ENCODE data around the gene PDXK. TPM values are rescaled to one million over a fixed set of nuclear protein-coding genes. Genes with fewer than 3 reads are reported as not detected.

Gene PDXK
- polyA plus RNA-seq, 1 of the 3 experiments (the other 2 are of a cell fraction): 85.7 TPM

DNA sequence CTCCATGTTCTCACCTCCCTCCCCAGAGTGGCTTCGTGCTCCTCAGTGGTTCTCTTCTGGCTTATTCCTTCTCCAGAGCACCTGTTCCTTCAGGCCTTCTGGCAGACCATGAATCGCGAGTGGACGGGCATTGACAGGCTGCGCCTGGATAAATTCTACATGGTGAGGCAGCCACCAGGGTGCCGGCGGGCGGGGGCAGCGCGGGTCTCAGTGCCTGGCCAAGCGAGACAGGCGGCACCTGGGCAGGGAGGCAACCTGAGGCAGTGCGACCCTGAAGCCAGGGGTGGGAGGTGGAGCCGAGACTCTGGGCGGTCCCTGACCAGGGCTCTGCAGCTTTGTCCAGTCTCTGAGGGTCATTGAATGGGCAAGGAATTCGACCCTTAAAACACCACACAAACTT, 74.3 kb downstream of the PDXK start:
- CTCF ChIA-PET: interaction anchor here (1.3 kb wide), 1 partner anchor 17 kb away, joined by 4 read pairs; no protein-coding TSS in a partner anchor

GRCh38 chr21:43794311-43794710, 75.4 kb downstream of the PDXK start:
- no peak for DNase-seq
- Histone ChIP-seq H3K9me3 (no peaks in the 10 kb centered on the region), H3K9ac (no peak overlapping the region), H3K4me2 (no peak overlapping the region), H2AFZ (ENCODE audit: low read depth) (no peak overlapping the region), H3K4me1 (ENCODE audit: control insufficient read depth in 1 of 2, insufficient read depth in 2 of 2, low read depth in 1 of 2, low read length in 1 of 2) (peaks cover 10 to 11% of the 10 kb centered on the region in 2 experiments; a peak in 2 of 4 replicates), H3K27me3 (ENCODE audit: insufficient read depth) (no peaks in the 10 kb centered on the region), H3K79me2 (ENCODE audit: insufficient read depth) (peaks cover 51% of the 10 kb centered on the region), H3K9me2 (no peaks in the 10 kb centered on the region), H3K27ac (ENCODE audit: low read depth in 2 of 2, low read length in 1 of 2) (no peak overlapping the region), H4K20me1 (ENCODE audit: insufficient read depth) (peaks cover 4% of the 10 kb centered on the region), H3K36me3 (replicated peaks in 1 of 2; ENCODE audit: control insufficient read depth in 1 of 2, insufficient read depth in 2 of 2, low read length in 1 of 2) (peaks cover 35 to 67% of the 10 kb centered on the region in 2 experiments), H3K4me3 (ENCODE audit: low read depth in 2 of 2, low read length in 1 of 2) (no peak overlapping the region), H3F3A (replicated peaks; ENCODE audit: insufficient read depth) (no peaks in the 10 kb centered on the region)
- WGBS (ENCODE audit: low lambda C conversion rate): 99% methylated on average over 7 of the region's 12 CpGs
- ChIA-PET CTCF (interaction anchor here (0.6 kb wide), 1 partner anchor 181 kb away, joined by 3 read pairs; no protein-coding TSS in a partner anchor), POLR2A (no interaction called here)
- TF ChIP-seq RCOR1 (IDR thresholded peaks at IDR 0.05; ENCODE audit: low read length) (no peak), IRF3 (IDR thresholded peaks at IDR 0.05; ENCODE audit: low read depth, low read length) (no peak), ZBTB33 (IDR thresholded peaks at IDR 0.05; ENCODE audit: borderline replicate concordance, low read depth) (no peak), FOXM1 (IDR thresholded peaks at IDR 0.05; ENCODE audit: low read depth) (no peak), POLR2AphosphoS5 (IDR thresholded peaks at IDR 0.05; ENCODE audit: low read depth, low read length) (no peak), ELF1 (IDR thresholded peaks at IDR 0.05) (no peak), GABPA (IDR thresholded peaks at IDR 0.05; ENCODE audit: low read depth) (no peak), TEAD4 (IDR thresholded peaks at IDR 0.05; ENCODE audit: borderline replicate concordance, insufficient read depth) (no peak), RAD21 (IDR thresholded peaks at IDR 0.05; ENCODE audit: low read length) (no peak), EZH2phosphoT487 (IDR thresholded peaks at IDR 0.05; ENCODE audit: borderline replicate concordance, low read depth) (no peak)
- TF ChIP-seq, protein P1, sequence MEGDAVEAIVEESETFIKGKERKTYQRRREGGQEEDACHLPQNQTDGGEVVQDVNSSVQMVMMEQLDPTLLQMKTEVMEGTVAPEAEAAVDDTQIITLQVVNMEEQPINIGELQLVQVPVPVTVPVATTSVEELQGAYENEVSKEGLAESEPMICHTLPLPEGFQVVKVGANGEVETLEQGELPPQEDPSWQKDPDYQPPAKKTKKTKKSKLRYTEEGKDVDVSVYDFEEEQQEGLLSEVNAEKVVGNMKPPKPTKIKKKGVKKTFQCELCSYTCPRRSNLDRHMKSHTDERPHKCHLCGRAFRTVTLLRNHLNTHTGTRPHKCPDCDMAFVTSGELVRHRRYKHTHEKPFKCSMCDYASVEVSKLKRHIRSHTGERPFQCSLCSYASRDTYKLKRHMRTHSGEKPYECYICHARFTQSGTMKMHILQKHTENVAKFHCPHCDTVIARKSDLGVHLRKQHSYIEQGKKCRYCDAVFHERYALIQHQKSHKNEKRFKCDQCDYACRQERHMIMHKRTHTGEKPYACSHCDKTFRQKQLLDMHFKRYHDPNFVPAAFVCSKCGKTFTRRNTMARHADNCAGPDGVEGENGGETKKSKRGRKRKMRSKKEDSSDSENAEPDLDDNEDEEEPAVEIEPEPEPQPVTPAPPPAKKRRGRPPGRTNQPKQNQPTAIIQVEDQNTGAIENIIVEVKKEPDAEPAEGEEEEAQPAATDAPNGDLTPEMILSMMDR (IDR thresholded peaks at IDR 0.05): no peak
- TF ChIP-seq, protein P2, sequence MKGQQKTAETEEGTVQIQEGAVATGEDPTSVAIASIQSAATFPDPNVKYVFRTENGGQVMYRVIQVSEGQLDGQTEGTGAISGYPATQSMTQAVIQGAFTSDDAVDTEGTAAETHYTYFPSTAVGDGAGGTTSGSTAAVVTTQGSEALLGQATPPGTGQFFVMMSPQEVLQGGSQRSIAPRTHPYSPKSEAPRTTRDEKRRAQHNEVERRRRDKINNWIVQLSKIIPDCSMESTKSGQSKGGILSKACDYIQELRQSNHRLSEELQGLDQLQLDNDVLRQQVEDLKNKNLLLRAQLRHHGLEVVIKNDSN (IDR thresholded peaks at IDR 0.05; ENCODE audit: borderline replicate concordance, low read depth): no peak

More for the DNA sequence above, 74.3 kb downstream of the PDXK start:
- no peak overlapping the region for H3K4me2 ChIP-seq
- POLR2A ChIA-PET: no interaction called here
- no peaks in the 10 kb centered on the region for H3K9me2 ChIP-seq
- H3K4me3 ChIP-seq (ENCODE audit: low read depth in 2 of 2, low read length in 1 of 2): no peak overlapping the region
- peaks cover 35 to 58% of the 10 kb centered on the region in 2 experiments for H3K36me3 ChIP-seq (replicated peaks in 1 of 2; ENCODE audit: control insufficient read depth in 1 of 2, insufficient read depth in 2 of 2, low read length in 1 of 2)
- H3F3A ChIP-seq (replicated peaks; ENCODE audit: insufficient read depth): peaks cover 6% of the 10 kb centered on the region
- H3K79me2 ChIP-seq (ENCODE audit: insufficient read depth): peaks cover 51% of the 10 kb centered on the region
- no peak overlapping the region for H3K27ac ChIP-seq (ENCODE audit: low read depth in 2 of 2, low read length in 1 of 2)
- H3K9me3 ChIP-seq: no peaks in the 10 kb centered on the region
- 97% methylated on average over 15 of the region's 16 CpGs for WGBS (ENCODE audit: low lambda C conversion rate)
- no peaks in the 10 kb centered on the region for H3K27me3 ChIP-seq (ENCODE audit: insufficient read depth)
- H4K20me1 ChIP-seq (ENCODE audit: insufficient read depth): peaks cover 4% of the 10 kb centered on the region
- peaks cover 10 to 11% of the 10 kb centered on the region in 2 experiments; a peak in 2 of 4 replicates for H3K4me1 ChIP-seq (ENCODE audit: control insufficient read depth in 1 of 2, insufficient read depth in 2 of 2, low read depth in 1 of 2, low read length in 1 of 2)
- DNase-seq: no peak
- no peak overlapping the region for H2AFZ ChIP-seq (ENCODE audit: low read depth)
- H3K9ac ChIP-seq: no peak overlapping the region
- TF ChIP-seq, protein P2 (IDR thresholded peaks at IDR 0.05; ENCODE audit: borderline replicate concordance, low read depth): no peak
- no peak for TF ChIP-seq IRF3 (IDR thresholded peaks at IDR 0.05; ENCODE audit: low read depth, low read length)
- no peak for TF ChIP-seq RXRA (IDR thresholded peaks at IDR 0.05; ENCODE audit: borderline replicate concordance, low read depth)

Measured in SK-N-SH (cell line).